Neural progenitor cell (in vitro differentiated cells): Measurements from ENCODE around the gene RPL5. TPM values are rescaled to one million over a fixed set of nuclear protein-coding genes. Genes with fewer than 3 reads are reported as not detected.

ENCODE experiments used
- DNase-seq: peaks from one replicate; pipeline ENCODE4 v3.0.0-alpha.2; 2016; ENCODE audit warnings: low spot score
- H2AFZ ChIP-seq: fragments of 200-600 bp; sonication (generic); replicated peaks from 2 replicates; pipeline ENCODE4 v1.6.1; 2016; ENCODE audit warnings: antibody characterized with exemption
- H3F3A ChIP-seq: fragments of 200-600 bp; sonication (generic); 2 replicates; pipeline ENCODE4 v1.6.1; 2016; ENCODE audit warnings: antibody characterized with exemption, low read depth
- H3K27ac ChIP-seq: fragments of 200-600 bp; sonication (generic); 2 replicates; pipeline ENCODE4 v1.5.1; 2016; ENCODE audit warnings: mild to moderate bottlenecking
- H3K27me3 ChIP-seq: fragments of 200-600 bp; sonication (generic); 2 replicates; pipeline ENCODE4 v1.6.1; 2016; ENCODE audit warnings: mild to moderate bottlenecking, moderate library complexity
- H3K36me3 ChIP-seq: fragments of 200-600 bp; sonication (generic); 2 replicates; pipeline ENCODE4 v1.5.1; 2016
- H3K4me1 ChIP-seq: fragments of 200-600 bp; sonication (generic); 2 replicates; pipeline ENCODE4 v1.6.1; 2016; ENCODE audit warnings: mixed run types
- H3K4me2 ChIP-seq: fragments of 200-600 bp; sonication (generic); 2 replicates; pipeline ENCODE4 v1.6.1; 2016
- H3K4me3 ChIP-seq: fragments of 200-600 bp; sonication (generic); 2 replicates; pipeline ENCODE4 v1.5.1; 2016
- H3K79me2 ChIP-seq: fragments of 200-600 bp; sonication (generic); 2 replicates; pipeline ENCODE4 v1.6.1; 2016; ENCODE audit warnings: low read depth
- H3K9ac ChIP-seq: fragments of 200-600 bp; sonication (generic); 2 replicates; pipeline ENCODE4 v1.6.1; 2016
- H3K9me3 ChIP-seq: fragments of 200-600 bp; sonication (generic); 2 replicates; pipeline ENCODE4 v1.5.1; 2016; ENCODE audit warnings: low read depth
- H4K20me1 ChIP-seq: fragments of 200-600 bp; sonication (generic); 2 replicates; pipeline ENCODE4 v1.6.1; 2016; ENCODE audit warnings: low read depth
- H3K27ac Mint-ChIP-seq: 3 replicates; pipeline ENCODE4 v1.8.0; 2021; ENCODE audit warnings: mixed read lengths
- H3K27me3 Mint-ChIP-seq: 2 replicates; pipeline ENCODE4 v1.8.0; 2022; ENCODE audit warnings: low read depth, mild to moderate bottlenecking, inconsistent platforms, moderate library complexity, mixed read lengths; ENCODE audit not compliant: insufficient read depth
- H3K36me3 Mint-ChIP-seq: 3 replicates; pipeline ENCODE4 v1.8.0; 2021; ENCODE audit warnings: mixed read lengths
- H3K4me1 Mint-ChIP-seq: 3 replicates; pipeline ENCODE4 v1.8.0; 2021; ENCODE audit warnings: mixed read lengths
- H3K4me3 Mint-ChIP-seq: 3 replicates; pipeline ENCODE4 v1.8.0; 2021; ENCODE audit warnings: mild to moderate bottlenecking, moderate library complexity, mixed read lengths
- H3K9me3 Mint-ChIP-seq: 3 replicates; pipeline ENCODE4 v1.8.0; 2020; ENCODE audit warnings: mixed read lengths
- EZH2 ChIP-seq: fragments of 200-600 bp; sonication (generic); IDR thresholded peaks from 2 replicates; pipeline ENCODE4 v1.6.1; 2017; ENCODE audit warnings: antibody characterized with exemption, mild to moderate bottlenecking, moderate library complexity
- EZH2phosphoT487 ChIP-seq: fragments of 200-600 bp; sonication (generic); IDR thresholded peaks from 2 replicates; pipeline ENCODE4 v1.6.1; 2017; ENCODE audit warnings: antibody characterized with exemption
- total RNA-seq: library from RNA; depleted of rRNA; stranded (reverse); fragments of >200 nt; gene quantifications from 2 replicates; pipeline ENCODE4 v1.2.3, GENCODE V29; 2015; ENCODE audit warnings: low replicate concordance
- TF ChIP-seq, protein P1 (sequence below): fragments of 200-600 bp; sonication (generic); IDR thresholded peaks from 2 replicates; pipeline ENCODE4 v1.5.1; 2017; ENCODE audit warnings: antibody characterized with exemption, mild to moderate bottlenecking

The RPL5 gene
- total RNA-seq, 1 donor from 2014 or later: 3,732 TPM

DNA sequence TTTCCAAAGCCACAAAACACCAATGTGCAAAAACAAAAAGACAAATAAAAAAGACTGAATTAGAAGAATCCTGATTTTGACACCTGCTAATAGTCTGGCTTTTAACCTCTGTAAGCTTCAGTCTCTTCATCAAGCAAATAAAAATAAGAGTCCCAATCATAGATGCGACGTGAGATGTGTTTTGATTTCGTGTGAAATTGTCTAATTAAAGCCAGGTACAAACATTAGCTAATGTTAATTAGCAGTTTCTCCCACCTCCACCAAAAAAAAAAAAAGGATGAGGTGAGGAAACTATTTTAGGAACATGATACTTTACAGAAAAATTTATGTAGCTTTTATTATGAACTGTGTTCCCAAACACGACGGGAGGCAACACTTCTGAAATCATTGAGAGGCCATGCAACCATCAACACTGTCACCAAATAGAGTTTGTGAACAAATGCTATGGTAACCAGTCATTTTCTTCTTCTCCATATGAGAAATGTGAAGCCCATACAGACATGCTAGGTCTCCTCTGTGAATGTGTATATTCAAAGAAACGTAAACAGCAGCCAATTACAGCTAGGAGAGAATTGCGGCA, 40.3 kb upstream of the RPL5 start:
- H3K27ac Mint-ChIP-seq: no peak overlapping the region

DNA sequence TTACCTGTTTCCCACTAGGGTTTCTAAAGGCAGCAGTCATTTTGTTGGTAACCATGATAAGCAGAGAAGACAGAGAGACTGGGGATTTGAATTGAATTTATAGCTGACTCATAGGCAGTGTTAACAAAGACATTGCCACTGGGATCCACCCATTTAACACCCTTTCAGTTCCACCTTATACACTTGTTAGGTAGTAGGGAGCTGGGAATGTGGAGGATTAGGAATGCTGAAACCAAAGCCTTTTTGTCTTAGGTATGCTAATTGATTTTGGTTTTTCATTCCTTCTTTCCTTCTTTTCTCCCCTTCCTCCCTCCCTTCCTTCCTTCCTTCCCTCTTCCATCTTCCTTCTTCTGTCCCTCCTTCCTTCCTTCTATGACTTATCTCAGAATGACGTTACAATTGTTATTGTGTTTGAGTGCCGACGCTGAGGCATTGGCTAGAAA, 39.5 kb upstream of the RPL5 start:
- Histone ChIP-seq H3K4me2 (peak overlapping the region; percentile 34), H3K36me3 (no peaks in the 10 kb centered on the region), H4K20me1 (no peaks in the 10 kb centered on the region), H3K27ac (peak overlapping the region; percentile 20), H3K4me1 (peaks cover 16% of the 10 kb centered on the region), H3F3A (peaks cover 4% of the 10 kb centered on the region), H3K9ac (no peak overlapping the region), H3K27me3 (no peaks in the 10 kb centered on the region), H2AFZ (peak overlapping the region; percentile 53), H3K4me3 (no peak overlapping the region), H3K9me3 (no peaks in the 10 kb centered on the region), H3K79me2 (no peaks in the 10 kb centered on the region)
- Mint-ChIP-seq H3K4me3 (no peak overlapping the region), H3K9me3 (no peaks in the 10 kb centered on the region), H3K27ac (no peak overlapping the region), H3K4me1 (peaks cover 9% of the 10 kb centered on the region), H3K36me3 (no peaks in the 10 kb centered on the region), H3K27me3 (no peaks in the 10 kb centered on the region)
- peak; percentile 50 for DNase-seq
- TF ChIP-seq, protein P1, sequence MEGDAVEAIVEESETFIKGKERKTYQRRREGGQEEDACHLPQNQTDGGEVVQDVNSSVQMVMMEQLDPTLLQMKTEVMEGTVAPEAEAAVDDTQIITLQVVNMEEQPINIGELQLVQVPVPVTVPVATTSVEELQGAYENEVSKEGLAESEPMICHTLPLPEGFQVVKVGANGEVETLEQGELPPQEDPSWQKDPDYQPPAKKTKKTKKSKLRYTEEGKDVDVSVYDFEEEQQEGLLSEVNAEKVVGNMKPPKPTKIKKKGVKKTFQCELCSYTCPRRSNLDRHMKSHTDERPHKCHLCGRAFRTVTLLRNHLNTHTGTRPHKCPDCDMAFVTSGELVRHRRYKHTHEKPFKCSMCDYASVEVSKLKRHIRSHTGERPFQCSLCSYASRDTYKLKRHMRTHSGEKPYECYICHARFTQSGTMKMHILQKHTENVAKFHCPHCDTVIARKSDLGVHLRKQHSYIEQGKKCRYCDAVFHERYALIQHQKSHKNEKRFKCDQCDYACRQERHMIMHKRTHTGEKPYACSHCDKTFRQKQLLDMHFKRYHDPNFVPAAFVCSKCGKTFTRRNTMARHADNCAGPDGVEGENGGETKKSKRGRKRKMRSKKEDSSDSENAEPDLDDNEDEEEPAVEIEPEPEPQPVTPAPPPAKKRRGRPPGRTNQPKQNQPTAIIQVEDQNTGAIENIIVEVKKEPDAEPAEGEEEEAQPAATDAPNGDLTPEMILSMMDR: no peak
- no peak for TF ChIP-seq EZH2phosphoT487
- no peak for TF ChIP-seq EZH2

More for the DNA sequence above, 40.3 kb upstream of the RPL5 start:
- Histone ChIP-seq H4K20me1 (no peaks in the 10 kb centered on the region), H3K36me3 (no peaks in the 10 kb centered on the region), H3K9me3 (no peaks in the 10 kb centered on the region), H3K4me2 (peak overlapping the region; percentile 34), H3K79me2 (no peaks in the 10 kb centered on the region), H2AFZ (peak overlapping the region; percentile 53), H3K9ac (no peak overlapping the region), H3K27me3 (no peaks in the 10 kb centered on the region), H3K4me3 (no peak overlapping the region), H3F3A (peaks cover 8% of the 10 kb centered on the region), H3K4me1 (peaks cover 16% of the 10 kb centered on the region), H3K27ac (no peak overlapping the region)
- no peak overlapping the region for H3K4me3 Mint-ChIP-seq
- H3K36me3 Mint-ChIP-seq: no peaks in the 10 kb centered on the region
- no peak for DNase-seq
- no peaks in the 10 kb centered on the region for H3K9me3 Mint-ChIP-seq
- TF ChIP-seq, protein P1: no peak
- no peak for TF ChIP-seq EZH2phosphoT487
- TF ChIP-seq EZH2: no peak
- peaks cover 9% of the 10 kb centered on the region for H3K4me1 Mint-ChIP-seq
- H3K27me3 Mint-ChIP-seq: peaks cover 3% of the 10 kb centered on the region

DNA sequence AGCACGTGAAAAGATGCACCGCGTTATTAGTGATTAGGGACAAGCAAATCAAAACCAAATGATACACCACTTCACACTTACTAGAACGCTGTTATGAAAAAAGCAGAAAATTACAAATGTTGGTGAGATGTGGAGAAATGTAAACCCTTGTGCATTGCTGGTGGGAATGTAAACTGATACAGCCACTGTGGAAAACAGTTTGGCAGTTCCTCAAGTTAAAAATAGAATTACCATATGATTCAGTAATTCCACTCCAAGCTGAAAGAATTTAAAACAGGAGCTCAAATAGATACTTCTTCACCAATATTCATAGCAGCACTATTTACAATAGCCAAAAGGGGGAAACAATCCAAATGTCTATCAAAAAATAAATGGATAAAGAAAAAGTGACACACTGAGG, 36.7 kb upstream of the RPL5 start:
- Histone ChIP-seq H3K79me2 (no peaks in the 10 kb centered on the region), H2AFZ (no peak overlapping the region), H3K4me2 (no peak overlapping the region), H3F3A (peaks cover 4% of the 10 kb centered on the region), H3K27me3 (no peaks in the 10 kb centered on the region), H3K36me3 (no peaks in the 10 kb centered on the region), H3K9ac (no peak overlapping the region), H3K27ac (no peak overlapping the region), H3K4me1 (peaks cover 16% of the 10 kb centered on the region), H4K20me1 (no peaks in the 10 kb centered on the region), H3K4me3 (no peak overlapping the region), H3K9me3 (no peaks in the 10 kb centered on the region)
- Mint-ChIP-seq H3K36me3 (no peaks in the 10 kb centered on the region), H3K4me1 (peaks cover 9% of the 10 kb centered on the region), H3K27ac (no peak overlapping the region), H3K9me3 (no peaks in the 10 kb centered on the region), H3K27me3 (no peaks in the 10 kb centered on the region), H3K4me3 (no peak overlapping the region)
- DNase-seq: no peak
- TF ChIP-seq EZH2 (no peak), EZH2phosphoT487 (no peak)
- TF ChIP-seq, protein P1: no peak
